Activated CD8-positive, alpha-beta memory T cell treated with anti-CD3 and anti-CD28 coated beads for 1 hour (primary cell): Measurements from ENCODE around the gene VSIG10.
"Not testable (repeated sequence)": the region's sequence is repeated elsewhere in the genome, so short reads cannot be mapped to it uniquely, and the experiment has no call there.

ENCODE experiments used
- DNase-seq, 2 donors: peaks; one replicate each; pipeline ENCODE4 v3.0.0-alpha.2; 2020; ENCODE audit warnings: low read depth in 1 of 2; ENCODE audit errors: extremely low read depth in 1 of 2

VSIG10 gene

DNA sequence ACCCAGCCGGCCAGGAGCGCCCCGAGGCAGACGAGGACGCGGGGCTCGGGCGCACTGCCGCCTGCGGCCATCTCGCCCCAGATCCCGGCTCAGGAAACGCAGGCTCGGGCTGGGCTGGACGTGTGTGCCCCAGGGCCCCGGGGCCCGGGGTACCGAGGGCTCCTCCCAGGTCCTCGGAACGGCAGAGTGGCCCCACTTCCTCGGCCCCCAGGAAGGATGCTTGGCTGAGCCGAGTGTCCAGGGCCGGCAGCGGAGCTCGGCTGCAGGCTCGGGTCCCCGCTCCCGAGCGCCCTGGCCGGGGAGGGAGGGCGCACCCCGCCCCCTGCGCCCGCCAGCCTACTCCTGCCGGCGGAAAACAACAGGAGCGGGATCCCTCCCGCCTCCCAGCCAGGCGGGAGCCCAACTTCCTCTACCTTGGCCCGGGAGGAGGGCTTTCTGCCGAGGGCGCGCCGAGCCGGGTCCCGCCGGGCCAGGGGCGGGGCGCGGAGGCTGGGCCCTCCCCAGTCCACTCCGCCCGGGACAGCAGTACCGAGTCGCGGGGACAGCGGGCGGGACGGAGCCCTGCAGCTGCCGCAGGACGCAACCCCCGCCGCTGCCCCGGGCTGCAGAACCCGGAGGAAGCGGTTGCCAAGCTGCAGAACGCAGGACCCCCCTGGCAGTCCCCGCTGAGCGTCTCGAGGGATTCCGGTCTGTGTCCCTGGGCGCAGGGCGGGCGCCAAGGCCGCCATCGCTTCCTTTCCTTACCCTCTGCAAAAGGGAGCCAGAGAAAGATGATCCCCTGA, at the start of gene VSIG10:
Gene VSIG10, minus strand, starts transcription at position 411 of the 782 bp plus-strand sequence. Its CDS starts 340 bp downstream, at position 71.
- peak in 1 of 2 donors; percentile 2 for DNase-seq

DNA sequence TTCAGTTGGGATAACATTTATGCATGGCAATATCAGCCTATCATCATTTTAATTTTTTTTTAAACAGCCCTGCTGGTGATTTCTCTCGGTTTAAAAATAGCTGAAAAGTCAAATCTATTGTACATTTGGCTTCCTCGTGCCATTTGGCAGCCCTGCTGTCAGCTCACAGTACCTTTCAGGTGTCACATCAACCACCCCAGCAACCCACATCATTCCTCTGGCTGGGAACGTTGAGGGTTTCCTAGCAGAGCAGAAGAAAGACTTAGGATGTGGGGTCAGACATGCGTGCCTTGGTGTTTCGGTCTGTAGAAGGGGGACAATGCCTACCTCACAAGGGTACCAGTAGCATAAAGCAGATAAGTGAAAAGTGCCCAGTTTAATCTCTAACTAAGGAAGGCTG, 47.9 kb upstream of the VSIG10 start:
- DNase-seq = no peak

DNA sequence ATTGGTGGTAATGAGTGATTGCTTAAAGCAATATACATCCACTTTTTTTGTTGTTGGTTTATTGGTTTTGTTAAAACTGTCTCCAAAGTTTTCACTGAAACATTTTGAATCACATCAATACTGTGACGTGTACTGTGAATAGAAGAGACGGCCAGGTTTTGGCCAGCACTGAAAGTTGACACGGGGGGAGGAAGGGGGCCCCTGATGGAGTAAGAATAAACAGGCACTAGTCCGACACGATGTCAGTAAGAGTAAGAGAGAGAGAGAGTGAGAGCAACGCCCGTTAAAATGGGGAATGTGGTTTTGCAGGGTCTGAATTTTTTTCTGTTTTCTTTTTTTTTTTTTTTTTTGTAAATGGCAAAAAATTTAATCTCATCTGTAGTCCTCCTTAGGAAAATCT, 46.8 kb upstream of the VSIG10 start:
- no peak for DNase-seq

GRCh38 chr12:118148287-118148686, 44.5 kb upstream of the VSIG10 start:
- DNase-seq = no peak

DNA sequence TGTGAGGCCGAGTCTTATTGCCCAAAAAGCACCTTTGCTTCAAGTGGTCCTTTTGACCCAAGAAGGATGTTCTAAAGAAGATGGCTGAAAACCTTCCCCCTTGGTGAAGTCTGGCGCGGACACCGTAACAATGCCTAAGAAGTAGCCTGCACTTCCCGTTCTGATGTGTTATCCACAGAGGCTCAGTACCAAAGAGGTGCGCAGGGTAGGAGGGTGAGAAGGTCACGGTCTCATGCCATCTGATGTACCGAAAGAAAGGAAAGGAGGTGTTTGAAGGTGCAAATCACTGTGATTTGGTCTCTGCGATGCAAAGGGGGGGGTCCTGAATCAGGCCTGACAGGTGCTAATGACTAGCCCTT, 42.0 kb upstream of the VSIG10 start:
- DNase-seq = no peak

- no peak for DNase-seq
These were observed 41.4 kb upstream of the VSIG10 start for GRCh38 chr12:118145113-118145797.

- DNase-seq = no peak
These were observed 40.7 kb upstream of the VSIG10 start for GRCh38 chr12:118144499-118144898.

GRCh38 chr12:118140825-118141224, 37.0 kb upstream of the VSIG10 start:
- no peak for DNase-seq

DNA sequence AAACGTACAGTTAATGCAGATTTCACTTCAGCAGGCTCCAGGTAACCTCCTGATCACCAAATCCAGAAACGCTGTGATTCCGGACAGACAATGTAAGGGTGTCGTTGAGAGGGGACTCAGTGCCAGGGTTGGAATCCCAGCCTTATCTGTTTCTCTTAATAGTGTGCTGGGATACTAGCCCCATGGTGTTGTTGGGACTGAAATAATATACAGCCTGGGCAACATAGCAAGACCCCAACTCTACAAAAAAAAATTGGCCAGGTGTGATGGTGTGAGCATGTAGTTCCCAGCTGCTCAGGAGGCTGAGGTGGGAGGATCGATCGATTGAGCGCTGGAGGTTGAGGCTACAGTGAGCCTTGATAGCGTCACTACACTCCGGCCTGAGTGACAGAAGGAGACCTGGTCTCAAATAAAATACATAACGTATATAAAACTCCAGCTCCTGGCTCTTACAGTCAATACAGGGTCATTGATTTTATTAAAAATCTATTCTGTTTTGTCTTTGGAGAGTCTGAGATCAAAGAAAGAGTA, 33.4 kb upstream of the VSIG10 start:
- DNase-seq = no peak

GRCh38 chr12:118136559-118137003, 32.8 kb upstream of the VSIG10 start:
- no peak for DNase-seq

GRCh38 chr12:118135788-118136558, 32.2 kb upstream of the VSIG10 start, which contains the start of gene PEBP1:
PEBP1 (plus strand) TSS chr12:118136124; CDS start chr12:118136210, 86 bp downstream.
- DNase-seq = peak; percentile 65 to 88

- DNase-seq = not testable (repeated sequence)
These were observed 25.6 kb upstream of the VSIG10 start for GRCh38 chr12:118129436-118129835.

- DNase-seq = no peak
These were observed 24.1 kb upstream of the VSIG10 start for GRCh38 chr12:118127867-118128266.

GRCh38 chr12:118126119-118126757, 22.4 kb upstream of the VSIG10 start:
- no peak for DNase-seq

DNA sequence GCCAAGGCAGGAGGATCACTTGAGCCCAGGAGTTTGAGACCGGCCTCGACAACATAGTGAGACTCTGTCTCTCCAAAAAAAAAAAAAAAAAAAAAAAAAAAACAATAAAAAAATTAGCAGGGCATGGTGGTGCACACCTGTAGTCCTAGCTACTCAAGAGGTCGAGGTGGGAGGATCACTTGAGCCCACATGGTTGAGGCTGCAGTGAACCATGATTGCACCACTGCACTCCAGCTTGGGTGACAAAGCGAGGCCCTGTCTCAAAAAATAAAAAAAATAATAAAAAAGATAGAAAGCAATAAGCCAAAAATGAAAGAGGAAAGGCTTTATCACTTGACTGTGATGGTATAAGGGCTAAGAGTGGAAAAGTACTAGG, 21.9 kb upstream of the VSIG10 start:
- DNase-seq = no peak

GRCh38 chr12:118124333-118124874, 20.6 kb upstream of the VSIG10 start:
- DNase-seq = no peak

DNA sequence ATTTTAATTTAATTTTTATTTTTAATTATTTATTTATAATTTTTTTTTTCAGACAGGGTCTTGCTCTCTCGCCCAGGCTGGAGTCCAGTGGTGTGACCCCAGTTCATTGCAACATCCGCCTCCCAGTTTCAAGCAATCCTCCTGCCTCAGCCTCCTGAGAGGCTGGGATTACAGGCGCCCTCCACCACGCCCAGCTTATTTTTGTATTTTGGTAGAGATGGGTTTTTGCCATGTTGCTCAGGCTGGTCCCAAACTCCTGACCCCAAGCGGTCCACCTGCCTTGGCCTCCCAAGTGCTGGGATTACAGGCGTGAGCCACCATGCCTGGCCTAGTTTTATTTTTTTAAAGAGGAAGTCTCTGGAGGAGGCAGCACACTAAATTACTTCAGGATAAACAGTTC, 18.5 kb upstream of the VSIG10 start:
- no peak for DNase-seq

DNA sequence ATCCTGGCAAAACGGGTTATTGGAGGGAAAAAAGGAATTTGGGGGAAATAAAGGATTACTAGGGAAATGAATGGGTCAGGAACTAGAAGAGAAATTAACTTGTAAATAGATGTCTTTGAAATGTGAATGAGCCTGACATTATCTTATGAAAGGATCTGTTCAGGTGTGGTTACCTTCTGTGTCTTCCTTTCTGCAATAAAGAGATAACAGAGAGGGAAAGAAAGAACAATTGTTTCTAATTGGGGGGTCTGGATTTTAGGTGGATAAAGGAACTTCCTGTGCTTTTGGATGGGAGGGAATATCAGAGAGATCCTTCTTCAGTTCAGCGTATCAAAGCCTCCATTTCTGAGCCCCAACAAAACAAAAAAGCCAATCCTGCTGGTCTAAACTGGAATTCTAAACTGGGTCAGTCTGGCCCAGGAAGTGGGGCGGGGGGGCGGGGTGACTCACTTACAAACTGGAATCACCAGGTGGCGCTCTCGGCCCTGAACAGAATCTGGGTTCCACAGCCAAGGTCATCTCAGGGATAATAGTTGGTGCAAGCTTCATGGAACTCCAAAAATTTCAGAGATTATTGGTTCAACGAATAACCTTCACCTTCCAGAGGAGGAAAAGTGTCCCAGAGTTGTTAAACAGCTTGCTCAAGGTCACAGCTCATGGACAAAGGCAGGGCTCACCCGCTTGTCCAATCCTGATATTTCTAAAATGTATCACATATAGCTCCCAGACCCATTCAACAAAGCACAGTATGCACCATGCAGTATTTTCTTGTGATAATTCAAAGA, 17.0 kb upstream of the VSIG10 start:
- peak in 1 of 2 donors; percentile 43 for DNase-seq

DNA sequence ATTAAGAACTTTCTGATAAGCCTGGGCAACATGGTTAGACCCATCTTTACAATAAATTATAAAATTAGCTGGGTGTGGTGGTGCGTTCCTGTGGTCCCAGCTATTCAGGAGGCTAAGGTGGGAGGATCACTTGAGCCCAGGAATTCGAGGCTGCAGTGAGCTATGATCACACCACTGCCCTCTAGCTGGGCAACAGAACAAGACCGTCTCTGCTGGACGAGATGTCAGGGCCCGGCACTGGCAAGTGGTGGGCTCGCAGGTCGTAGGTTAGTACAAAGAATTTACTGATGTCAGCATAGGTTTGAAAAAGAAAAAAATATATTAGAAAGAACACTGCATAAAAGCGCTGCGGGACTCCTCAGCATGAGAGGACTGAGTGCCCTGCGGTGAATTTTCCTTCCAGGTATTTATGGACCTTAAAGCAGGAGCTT, 15.7 kb upstream of the VSIG10 start:
- no peak for DNase-seq

GRCh38 chr12:118109088-118109487, 5.3 kb upstream of the VSIG10 start:
- no peak for DNase-seq
